SK-N-SH (cell line): ENCODE data around the gene CACNA2D4. TPM values are rescaled to one million over a fixed set of nuclear protein-coding genes. Genes with fewer than 3 reads are reported as not detected.

Experiments
- CTCF ChIA-PET: fragments of 300-600, 350-600 bp; formaldehyde crosslinking; extraction: SDS; loops from one replicate; lab custom pipeline; 2021; lab: Yijun Ruan, JAX
- POLR2A ChIA-PET: fragments of 350-600 bp; sonication (Branson Sonifier 250); formaldehyde crosslinking; extraction: SDS; loops from one replicate; lab custom pipeline; 2020; ENCODE audit warnings: antibody characterized with exemption, inconsistent platforms; lab: Yijun Ruan, JAX
- DNase-seq: peaks from one replicate; pipeline ENCODE4 v3.0.0; 2012
- H2AFZ ChIP-seq: fragments of 200-600 bp; sonication (generic); 2 replicates; pipeline ENCODE4 v1.8.1; 2016; ENCODE audit warnings: antibody characterized with exemption, mild to moderate bottlenecking, low read depth
- H3F3A ChIP-seq: fragments of 200-600 bp; sonication (generic); replicated peaks from 2 replicates; pipeline ENCODE3; 2016; ENCODE audit warnings: antibody characterized with exemption, mild to moderate bottlenecking; ENCODE audit not compliant: insufficient read depth
- H3K27ac ChIP-seq, 2 experiments: fragments of 200-500 bp in 1 of 2; fragments of 200-600 bp in 1 of 2; sonication (Bioruptor generic) in 1 of 2; sonication (generic), shearing (Covaris generic) in 1 of 2; 2 replicates each; pipeline versions ENCODE4 v1.5.1 to v1.6.1; 2014 to 2016; ENCODE audit warnings: low read depth in 2 of 2, inconsistent platforms in 1 of 2, low read length in 1 of 2, mild to moderate bottlenecking in 1 of 2, mixed read lengths in 1 of 2
- H3K27me3 ChIP-seq: fragments of 200-600 bp; sonication (generic), shearing (Covaris generic); 2 replicates; pipeline ENCODE4 v1.6.1; 2016; ENCODE audit warnings: mixed run types; ENCODE audit not compliant: insufficient read depth
- H3K36me3 ChIP-seq, 2 experiments: fragments of 200-500 bp in 1 of 2; fragments of 200-600 bp in 1 of 2; sonication (Bioruptor generic) in 1 of 2; sonication (generic) in 1 of 2; replicated peaks in 1 of 2; 2 replicates each; pipeline versions ENCODE3 to v1.5.1; 2014 to 2016; ENCODE audit warnings: low read length in 1 of 2, mild to moderate bottlenecking in 1 of 2; ENCODE audit not compliant: insufficient read depth in 2 of 2, control insufficient read depth in 1 of 2
- H3K4me1 ChIP-seq, 2 experiments: fragments of 200-500 bp in 1 of 2; fragments of 200-600 bp in 1 of 2; sonication (Bioruptor generic) in 1 of 2; sonication (generic), shearing (Covaris generic) in 1 of 2; 2 replicates each; pipeline versions ENCODE4 v1.5.1 to v1.6.1; 2014 to 2016; ENCODE audit warnings: low read depth in 1 of 2, low read length in 1 of 2, mixed run types in 1 of 2; ENCODE audit not compliant: insufficient read depth in 2 of 2, control insufficient read depth in 1 of 2
- H3K4me2 ChIP-seq: fragments of 200-600 bp; sonication (generic), shearing (Covaris generic); 2 replicates; pipeline ENCODE4 v1.6.1; 2017; ENCODE audit warnings: mixed run types
- H3K4me3 ChIP-seq, 2 experiments: fragments of 200-500 bp in 1 of 2; fragments of 200-600 bp in 1 of 2; sonication (Bioruptor generic) in 1 of 2; sonication (generic), shearing (Covaris generic) in 1 of 2; 2 replicates each; pipeline versions ENCODE4 v1.5.1 to v1.8.1; 2014 to 2016; ENCODE audit warnings: low read depth in 2 of 2, inconsistent platforms in 1 of 2, low read length in 1 of 2, mild to moderate bottlenecking in 1 of 2, mixed read lengths in 1 of 2, moderate library complexity in 1 of 2
- H3K79me2 ChIP-seq: fragments of 200-600 bp; sonication (generic); 2 replicates; pipeline ENCODE4 v1.8.1; 2017; ENCODE audit warnings: mild to moderate bottlenecking; ENCODE audit not compliant: insufficient read depth
- H3K9ac ChIP-seq: fragments of 200-600 bp; sonication (generic); 2 replicates; pipeline ENCODE4 v1.6.1; 2017; ENCODE audit warnings: mixed run types
- H3K9me2 ChIP-seq: fragments of 200-600 bp; sonication (generic); 2 replicates; pipeline ENCODE4 v1.6.1; 2017; ENCODE audit warnings: mixed run types
- H3K9me3 ChIP-seq: fragments of 200-600 bp; sonication (generic); 2 replicates; pipeline ENCODE4 v1.6.1; 2017; ENCODE audit warnings: mixed run types, mild to moderate bottlenecking, moderate library complexity
- H4K20me1 ChIP-seq: fragments of 200-600 bp; sonication (generic); 2 replicates; pipeline ENCODE4 v1.6.1; 2017; ENCODE audit warnings: mild to moderate bottlenecking, mixed run types; ENCODE audit not compliant: insufficient read depth
- CHD2 ChIP-seq: fragments of 150-350 bp; IDR thresholded peaks from 2 replicates; pipeline ENCODE4 v1.6.1; 2018; ENCODE audit warnings: low read length; ENCODE audit not compliant: partially characterized antibody
- EP300 ChIP-seq, 2 experiments: IDR thresholded peaks; 2 replicates each; pipeline versions ENCODE4 v1.4.0 to v1.6.1; 2012; ENCODE audit warnings: borderline replicate concordance in 1 of 2, low read depth in 1 of 2, low read length in 1 of 2
- FOXJ3 ChIP-seq: sonication (generic); formaldehyde crosslinking; IDR thresholded peaks from 2 replicates; pipeline ENCODE4 v1.5.1; 2020; ENCODE audit warnings: mild to moderate bottlenecking, missing genetic modification reagents
- GABPA ChIP-seq: IDR thresholded peaks from 2 replicates; pipeline ENCODE4 v1.4.0; 2012; ENCODE audit warnings: low read depth, mild to moderate bottlenecking
- GATA2 ChIP-seq: sonication (generic); formaldehyde crosslinking; IDR thresholded peaks from 2 replicates; pipeline ENCODE4 v1.5.0; 2020; ENCODE audit warnings: mild to moderate bottlenecking, missing genetic modification reagents
- IRF3 ChIP-seq: fragments of 150-350 bp; IDR thresholded peaks from 2 replicates; pipeline ENCODE4 v1.6.1; 2016; ENCODE audit warnings: mild to moderate bottlenecking, low read depth, low read length
- MEF2A ChIP-seq: IDR thresholded peaks from 2 replicates; pipeline ENCODE4 v1.4.0; 2012; ENCODE audit warnings: low read depth, borderline replicate concordance
- NFIC ChIP-seq: IDR thresholded peaks from 2 replicates; pipeline ENCODE4 v1.4.0; 2012; ENCODE audit warnings: borderline replicate concordance
- NRF1 ChIP-seq: IDR thresholded peaks from 2 replicates; pipeline ENCODE4 v1.6.1; 2012; ENCODE audit warnings: low read depth, mild to moderate bottlenecking, low read length
- PBX3 ChIP-seq: IDR thresholded peaks from 2 replicates; pipeline ENCODE4; 2012
- POLR2AphosphoS5 ChIP-seq: IDR thresholded peaks from 2 replicates; pipeline ENCODE4 v1.6.1; 2012; ENCODE audit warnings: low read depth, low read length
- RCOR1 ChIP-seq: fragments of 150-350 bp; IDR thresholded peaks from 2 replicates; pipeline ENCODE4 v1.6.1; 2017; ENCODE audit warnings: antibody characterized with exemption, low read length
- REST ChIP-seq: IDR thresholded peaks from 2 replicates; pipeline ENCODE4 v1.6.1; 2012; ENCODE audit warnings: mild to moderate bottlenecking, low read depth, low read length, moderate library complexity
- RXRA ChIP-seq: IDR thresholded peaks from 2 replicates; pipeline ENCODE4 v1.4.0; 2012; ENCODE audit warnings: low read depth, mild to moderate bottlenecking, borderline replicate concordance
- SIN3A ChIP-seq: IDR thresholded peaks from 2 replicates; pipeline ENCODE4 v1.6.1; 2012; ENCODE audit warnings: low read depth, mild to moderate bottlenecking, low read length, moderate library complexity, borderline replicate concordance
- TAF1 ChIP-seq: IDR thresholded peaks from 2 replicates; pipeline ENCODE4 v1.6.1; 2012; ENCODE audit warnings: low read depth, mild to moderate bottlenecking, low read length, moderate library complexity, borderline replicate concordance
- YY1 ChIP-seq: IDR thresholded peaks from 2 replicates; pipeline ENCODE4 v1.4.0; 2012; ENCODE audit warnings: low read depth, mild to moderate bottlenecking
- ZBTB33 ChIP-seq: IDR thresholded peaks from 2 replicates; pipeline ENCODE4 v1.4.0; 2012; ENCODE audit warnings: low read depth, borderline replicate concordance
- WGBS: methylation state at CpG from one replicate; pipeline ENCODE4 v1.1.6; 2017; ENCODE audit warnings: low lambda C conversion rate; 5-methylcytosine and 5-hydroxymethylcytosine counted together
- polyA plus RNA-seq, 3 experiments: library from polyadenylated mRNA; depleted of rRNA; stranded (reverse); fragments of >200 nt; gene quantifications; 2 replicates each; pipeline ENCODE4 v1.2.3, GENCODE V29; 2012

Gene CACNA2D4
- polyA plus RNA-seq, 1 of the 3 experiments (the other 2 are of a cell fraction), result 0.02 TPM

- no peak for TF ChIP-seq ZBTB33
- no peak for TF ChIP-seq YY1
- TF ChIP-seq MEF2A, result no peak
- no peak for TF ChIP-seq EP300 (IDR thresholded peaks at IDR 0.05; ENCODE audit: borderline replicate concordance in 1 of 2, low read depth in 1 of 2, low read length in 1 of 2)
- no peak for TF ChIP-seq RCOR1
- no peak for TF ChIP-seq IRF3
- no peak for TF ChIP-seq SIN3A
- TF ChIP-seq GABPA, result no peak
- TF ChIP-seq TAF1, result no peak
- TF ChIP-seq PBX3, result no peak
Observed at GRCh38 chr12:1920436-1920835, 2.0 kb upstream of the CACNA2D4 start (continued).

GRCh38 chr12:1919763-1920162, 1.3 kb upstream of the CACNA2D4 start:
- CTCF ChIA-PET, result interaction anchor here (1.3 to 5.5 kb wide), 3 partner anchors 20 to 128 kb away, joined by 3 to 40 read pairs (median 3); no protein-coding TSS in a partner anchor
- Histone ChIP-seq H3K27me3 (no peaks in the 10 kb centered on the region; the same call in 1 of the 2 replicates), H3K9me3 (no peaks in the 10 kb centered on the region), H3K4me2 (no peak overlapping the region), H4K20me1 (no peaks in the 10 kb centered on the region), H3F3A (no peaks in the 10 kb centered on the region), H3K9me2 (no peaks in the 10 kb centered on the region), H3K9ac (no peak overlapping the region), H3K4me1 (peaks cover 0 to 28% of the 10 kb centered on the region in 2 experiments; a peak in 1 of 4 replicates), H3K79me2 (no peaks in the 10 kb centered on the region), H3K27ac (no peak overlapping the region), H3K4me3 (no peak overlapping the region), H2AFZ (no peak overlapping the region), H3K36me3 (no peaks in the 10 kb centered on the region)
- peak; percentile 8 for DNase-seq
- POLR2A ChIA-PET, result no interaction called here
- 74% methylated on average over 3 of the region's 3 CpGs for WGBS
- TF ChIP-seq REST (no peak), NRF1 (no peak), EP300 (IDR thresholded peaks at IDR 0.05; ENCODE audit: borderline replicate concordance in 1 of 2, low read depth in 1 of 2, low read length in 1 of 2) (no peak), CHD2 (no peak), IRF3 (no peak), NFIC (no peak), SIN3A (no peak), POLR2AphosphoS5 (no peak), FOXJ3 (CRISPR knock-in tag) (no peak), GATA2 (no peak), RXRA (no peak), GABPA (no peak)
